Measurements from ENCODE around the gene SMG7. TPM values are rescaled to one million over a fixed set of nuclear protein-coding genes. Genes with fewer than 3 reads are reported as not detected.

The SMG7 gene
- total and polyA plus RNA-seq, 2 donors (not counting 3 experiments of a cell fraction or from before 2014, with no cell fraction given): 25.4 to 47.1 TPM

- no TSS peak for BruUV-seq (replicated peaks)
Measured at GRCh38 chr1:183497218-183497617, 24.9 kb downstream of the SMG7 start.

More at GRCh38 chr1:183497218-183497617, 24.9 kb downstream of the SMG7 start:
- no peak overlapping the region for H3K4me3 ChIP-seq (replicated peaks in 1 of 3; ENCODE audit: insufficient read depth in 1 of 3, low read depth in 1 of 3, low read length in 3 of 3)
- no peak for DNase-seq (ENCODE audit: low read depth, low spot score)
- H3K27me3 ChIP-seq (ENCODE audit: control insufficient read depth in 2 of 2, insufficient read depth in 2 of 2, low read length in 2 of 2): no peaks in the 10 kb centered on the region
- H3K9me1 ChIP-seq (replicated peaks; ENCODE audit: control insufficient read depth, extremely low read depth, insufficient read depth, low read length): peaks cover 5% of the 10 kb centered on the region
- TF ChIP-seq MAX (IDR thresholded peaks at IDR 0.05; ENCODE audit: insufficient read depth, insufficient read length) (no peak), MYC (IDR thresholded peaks at IDR 0.05; ENCODE audit: low read depth, low read length) (no peak), FOS (IDR thresholded peaks at IDR 0.05; ENCODE audit: borderline replicate concordance, insufficient read depth, low read length) (no peak), EZH2 (IDR thresholded peaks at IDR 0.05; ENCODE audit: borderline replicate concordance, low read depth, low read length, severe bottlenecking) (no peak), GATA2 (IDR thresholded peaks at IDR 0.05; ENCODE audit: insufficient read depth, insufficient read length, low read depth, low read length) (no peak), POLR2A (IDR thresholded peaks at IDR 0.05; ENCODE audit: low read depth, low read length) (no peak), POLR2AphosphoS5 (IDR thresholded peaks at IDR 0.05; ENCODE audit: insufficient read depth, low read depth, low read length) (no peak)
- TF ChIP-seq, protein P1, sequence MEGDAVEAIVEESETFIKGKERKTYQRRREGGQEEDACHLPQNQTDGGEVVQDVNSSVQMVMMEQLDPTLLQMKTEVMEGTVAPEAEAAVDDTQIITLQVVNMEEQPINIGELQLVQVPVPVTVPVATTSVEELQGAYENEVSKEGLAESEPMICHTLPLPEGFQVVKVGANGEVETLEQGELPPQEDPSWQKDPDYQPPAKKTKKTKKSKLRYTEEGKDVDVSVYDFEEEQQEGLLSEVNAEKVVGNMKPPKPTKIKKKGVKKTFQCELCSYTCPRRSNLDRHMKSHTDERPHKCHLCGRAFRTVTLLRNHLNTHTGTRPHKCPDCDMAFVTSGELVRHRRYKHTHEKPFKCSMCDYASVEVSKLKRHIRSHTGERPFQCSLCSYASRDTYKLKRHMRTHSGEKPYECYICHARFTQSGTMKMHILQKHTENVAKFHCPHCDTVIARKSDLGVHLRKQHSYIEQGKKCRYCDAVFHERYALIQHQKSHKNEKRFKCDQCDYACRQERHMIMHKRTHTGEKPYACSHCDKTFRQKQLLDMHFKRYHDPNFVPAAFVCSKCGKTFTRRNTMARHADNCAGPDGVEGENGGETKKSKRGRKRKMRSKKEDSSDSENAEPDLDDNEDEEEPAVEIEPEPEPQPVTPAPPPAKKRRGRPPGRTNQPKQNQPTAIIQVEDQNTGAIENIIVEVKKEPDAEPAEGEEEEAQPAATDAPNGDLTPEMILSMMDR (IDR thresholded peaks at IDR 0.05; ENCODE audit: extremely low read depth in 1 of 2, insufficient read depth in 1 of 2, low read depth in 1 of 2, low read length in 2 of 2): no peak
- no peak overlapping the region for H3K4me2 ChIP-seq (ENCODE audit: insufficient read depth, low read length)
- no peak overlapping the region for H3K9ac ChIP-seq (replicated peaks; ENCODE audit: extremely low read depth, insufficient read depth, low read length)
- intact Hi-C loops (cut with micrococcal nuclease) (loop anchor here (2.0 kb wide), 1 partner anchor 16 kb away; no protein-coding TSS in a partner anchor), dilution Hi-C loops (cut with MboI; ENCODE audit: extremely low pct_ligation_motif_present, low sequenced_read_pairs) (no loop called here)
- peaks cover 2% of the 10 kb centered on the region for H3K4me1 ChIP-seq (ENCODE audit: control insufficient read depth, extremely low read depth, insufficient read depth, low read length)
- peaks cover 12% of the 10 kb centered on the region for H4K20me1 ChIP-seq (replicated peaks; ENCODE audit: control insufficient read depth, extremely low read depth, insufficient read depth, low read length)
- H2AFZ ChIP-seq (ENCODE audit: low read depth, low read length): no peak overlapping the region
- no peak overlapping the region for H3K27ac ChIP-seq (ENCODE audit: insufficient read depth, low read depth, low read length)
- POLR2A ChIA-PET: no interaction called here
- no peaks in the 10 kb centered on the region for H3K9me3 ChIP-seq (replicated peaks; ENCODE audit: control insufficient read depth, insufficient read depth, low read length)
- H3K79me2 ChIP-seq (ENCODE audit: control insufficient read depth, insufficient read depth, low read length): peaks cover 79% of the 10 kb centered on the region
- no peak for FAIRE-seq
- CTCF ChIA-PET: no interaction called here
- H3K36me3 ChIP-seq (ENCODE audit: control insufficient read depth in 2 of 2, extremely low read depth in 1 of 2, insufficient read depth in 2 of 2, low read length in 2 of 2): no peaks in the 10 kb centered on the region
